ENCODE measurements around the gene ARHGAP42. TPM values are rescaled to one million over a fixed set of nuclear protein-coding genes. Genes with fewer than 3 reads are reported as not detected.

ARHGAP42 gene
- total and polyA plus RNA-seq, 2 donors: 6.0 to 24.4 TPM

DNA sequence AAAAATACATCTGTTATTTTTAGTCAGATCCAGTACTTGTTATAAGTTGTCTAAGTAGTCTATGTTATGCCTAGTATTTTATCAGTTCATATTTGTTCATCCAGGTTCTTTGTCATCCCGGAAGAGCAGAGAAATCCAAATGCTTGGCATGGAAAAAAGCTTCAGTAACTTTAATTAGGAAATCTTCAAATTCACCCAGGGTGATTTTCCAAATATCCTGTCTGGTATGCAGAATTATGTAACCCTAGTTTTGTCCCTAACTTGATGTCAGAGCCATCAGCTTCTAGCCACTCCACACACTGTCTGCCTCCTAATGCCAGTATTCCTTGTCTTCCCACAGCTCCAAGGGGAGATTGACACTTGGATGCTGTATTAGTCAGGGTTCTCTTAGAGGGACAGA, 216.2 kb downstream of the ARHGAP42 start:
- H3K36me3 ChIP-seq (ENCODE audit: control insufficient read depth in 2 of 2, insufficient read depth in 2 of 2, low read length in 1 of 2): no peaks in the 10 kb centered on the region
- no peak for DNase-seq (ENCODE audit: low read depth in 6 of 9, low spot score in 9 of 9)
- no peak overlapping the region for H3K4me3 ChIP-seq (ENCODE audit: low read length in 2 of 2)
- no peak overlapping the region for H3K27ac ChIP-seq (ENCODE audit: low read depth in 1 of 2, low read length in 1 of 2)
- no peaks in the 10 kb centered on the region for H3K9me3 ChIP-seq (ENCODE audit: control insufficient read depth in 2 of 2, insufficient read depth in 1 of 2, low read length in 1 of 2)
- WGBS: 88% methylated on average over 1 of the region's 1 CpG
- peaks cover 0 to 2% of the 10 kb centered on the region in 2 donors for H3K4me1 ChIP-seq (ENCODE audit: control insufficient read depth in 2 of 2, insufficient read depth in 2 of 2, low read length in 2 of 2)
- no peaks in the 10 kb centered on the region for H3K27me3 ChIP-seq (ENCODE audit: control insufficient read depth in 2 of 2, insufficient read depth in 1 of 2, low read length in 1 of 2)

DNA sequence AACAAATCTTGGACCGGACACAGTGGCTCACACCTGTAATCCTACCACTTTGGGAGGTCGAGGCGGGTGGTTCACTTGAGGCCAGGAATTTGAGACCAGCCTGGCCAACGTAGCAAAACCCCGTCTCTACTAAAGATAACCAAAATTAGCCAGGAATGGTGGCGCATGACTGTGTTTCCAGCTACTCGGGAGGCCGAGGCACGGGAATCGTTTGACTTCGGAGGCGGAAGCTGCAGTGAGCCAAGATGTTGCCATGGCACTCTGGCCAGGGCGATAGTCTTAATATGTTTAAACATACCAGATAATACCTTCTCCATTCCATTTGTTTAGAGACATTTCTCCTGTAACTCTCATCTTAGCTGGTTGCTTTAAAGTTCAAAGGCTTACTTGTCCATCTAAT, 218.6 kb downstream of the ARHGAP42 start:
- H3K27ac ChIP-seq (ENCODE audit: low read depth in 1 of 2, low read length in 1 of 2): no peak overlapping the region
- H3K4me3 ChIP-seq (ENCODE audit: low read length in 2 of 2): no peak overlapping the region
- H3K36me3 ChIP-seq (ENCODE audit: control insufficient read depth in 2 of 2, insufficient read depth in 2 of 2, low read length in 1 of 2): no peaks in the 10 kb centered on the region
- H3K4me1 ChIP-seq (ENCODE audit: control insufficient read depth in 2 of 2, insufficient read depth in 2 of 2, low read length in 2 of 2): peaks cover 0 to 2% of the 10 kb centered on the region in 2 donors
- 94% methylated on average over 13 of the region's 13 CpGs for WGBS
- H3K27me3 ChIP-seq (ENCODE audit: control insufficient read depth in 2 of 2, insufficient read depth in 1 of 2, low read length in 1 of 2): no peaks in the 10 kb centered on the region
- DNase-seq (ENCODE audit: low read depth in 6 of 9, low spot score in 9 of 9): no peak
- H3K9me3 ChIP-seq (ENCODE audit: control insufficient read depth in 2 of 2, insufficient read depth in 1 of 2, low read length in 1 of 2): no peaks in the 10 kb centered on the region

DNA sequence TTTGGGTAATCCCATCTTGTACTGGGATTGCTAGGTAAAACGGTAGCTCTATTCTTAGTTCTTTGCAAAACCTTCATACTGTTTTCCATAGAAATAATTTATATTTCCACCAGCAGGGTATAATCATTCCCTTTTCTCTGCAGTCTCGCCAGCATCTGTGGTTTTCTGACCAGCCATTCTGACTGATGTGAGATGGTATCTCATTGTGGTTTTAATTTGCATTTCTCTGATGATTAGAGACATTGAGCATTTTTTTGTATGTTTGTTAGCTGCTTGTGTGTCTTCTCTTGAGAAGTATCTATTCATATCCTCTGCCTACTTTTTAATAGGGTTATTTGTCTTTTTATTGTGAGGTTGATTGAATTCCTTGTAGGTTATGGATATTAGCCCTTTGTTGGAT, 221.7 kb downstream of the ARHGAP42 start:
- no peaks in the 10 kb centered on the region for H3K9me3 ChIP-seq (ENCODE audit: control insufficient read depth in 2 of 2, insufficient read depth in 1 of 2, low read length in 1 of 2)
- 46% methylated on average over 2 of the region's 2 CpGs for WGBS

DNA sequence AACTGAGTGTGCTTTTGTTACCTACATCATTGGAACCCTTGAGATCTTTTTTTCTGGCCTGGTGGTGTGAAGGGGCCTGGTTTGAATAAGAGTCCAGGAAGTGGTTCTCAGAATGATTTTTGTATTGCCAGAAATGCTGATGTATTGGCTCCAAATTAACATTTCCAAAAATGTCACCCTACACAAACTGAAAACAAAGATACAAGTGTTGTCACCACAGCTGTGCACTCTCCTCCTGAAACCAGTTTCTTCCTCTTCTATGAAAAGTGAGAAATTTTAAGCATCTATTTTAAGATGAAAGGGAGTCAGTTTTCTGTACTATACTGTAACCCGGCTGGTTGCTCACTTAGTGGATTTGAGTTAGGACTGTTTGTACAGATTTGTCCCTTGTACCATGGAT, 223.7 kb downstream of the ARHGAP42 start:
- H3K36me3 ChIP-seq (ENCODE audit: control insufficient read depth in 2 of 2, insufficient read depth in 2 of 2, low read length in 1 of 2): no peaks in the 10 kb centered on the region
- H3K9me3 ChIP-seq (ENCODE audit: control insufficient read depth in 2 of 2, insufficient read depth in 1 of 2, low read length in 1 of 2): no peaks in the 10 kb centered on the region
- DNase-seq (ENCODE audit: low read depth in 6 of 9, low spot score in 9 of 9): no peak
- H3K27ac ChIP-seq (ENCODE audit: low read depth in 1 of 2, low read length in 1 of 2): no peak overlapping the region
- no peak overlapping the region for H3K4me3 ChIP-seq (ENCODE audit: low read length in 2 of 2)
- no peaks in the 10 kb centered on the region for H3K4me1 ChIP-seq (ENCODE audit: control insufficient read depth in 2 of 2, insufficient read depth in 2 of 2, low read length in 2 of 2)
- WGBS: 91% methylated on average over 1 of the region's 1 CpG
- no peaks in the 10 kb centered on the region for H3K27me3 ChIP-seq (ENCODE audit: control insufficient read depth in 2 of 2, insufficient read depth in 1 of 2, low read length in 1 of 2)

More for the DNA sequence above, 221.7 kb downstream of the ARHGAP42 start:
- no peaks in the 10 kb centered on the region for H3K4me1 ChIP-seq (ENCODE audit: control insufficient read depth in 2 of 2, insufficient read depth in 2 of 2, low read length in 2 of 2)
- H3K27me3 ChIP-seq (ENCODE audit: control insufficient read depth in 2 of 2, insufficient read depth in 1 of 2, low read length in 1 of 2): no peaks in the 10 kb centered on the region
- H3K4me3 ChIP-seq (ENCODE audit: low read length in 2 of 2): no peak overlapping the region
- no peaks in the 10 kb centered on the region for H3K36me3 ChIP-seq (ENCODE audit: control insufficient read depth in 2 of 2, insufficient read depth in 2 of 2, low read length in 1 of 2)
- H3K27ac ChIP-seq (ENCODE audit: low read depth in 1 of 2, low read length in 1 of 2): no peak overlapping the region
- no peak for DNase-seq (ENCODE audit: low read depth in 6 of 9, low spot score in 9 of 9)

DNA sequence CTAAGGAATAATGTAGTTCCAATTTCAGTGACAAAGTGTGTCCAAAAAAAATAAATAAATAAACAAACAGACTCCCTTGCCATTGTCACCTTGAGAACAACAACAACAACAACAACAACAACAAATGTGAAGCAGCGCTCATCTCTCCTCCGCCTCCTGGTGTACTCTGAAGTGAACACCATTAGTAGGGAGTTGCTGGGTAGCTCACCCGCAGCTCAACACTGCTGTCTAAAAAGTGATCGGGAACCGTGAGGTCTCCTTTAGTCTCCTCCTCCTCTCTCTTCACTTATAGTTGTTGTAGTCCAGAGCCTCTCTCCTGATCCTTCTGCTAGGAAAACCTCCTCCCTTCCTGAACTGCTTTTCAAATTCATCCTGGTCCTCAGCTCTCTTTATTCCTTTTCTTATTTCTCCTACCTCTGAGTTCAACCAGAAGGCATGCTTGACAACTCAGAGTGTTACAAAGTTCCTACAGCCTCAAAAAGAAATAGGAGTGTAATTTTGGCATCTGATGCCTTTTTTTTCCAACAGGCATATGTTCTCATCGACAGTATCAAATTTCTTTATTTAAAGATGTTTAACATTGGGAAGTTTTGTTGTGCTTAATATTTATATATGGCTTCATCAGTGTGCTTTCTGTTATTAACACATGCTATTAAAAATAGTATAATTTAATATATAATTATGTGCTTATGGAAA, 227.5 kb downstream of the ARHGAP42 start:
- no peaks in the 10 kb centered on the region for H3K36me3 ChIP-seq (ENCODE audit: control insufficient read depth in 2 of 2, insufficient read depth in 2 of 2, low read length in 1 of 2)
- no peak for DNase-seq (ENCODE audit: low read depth in 6 of 9, low spot score in 9 of 9)
- no peaks in the 10 kb centered on the region for H3K9me3 ChIP-seq (ENCODE audit: control insufficient read depth in 2 of 2, insufficient read depth in 1 of 2, low read length in 1 of 2)
- H3K4me3 ChIP-seq (ENCODE audit: low read length in 2 of 2): no peak overlapping the region
- no peak overlapping the region for H3K27ac ChIP-seq (ENCODE audit: low read depth in 1 of 2, low read length in 1 of 2)
- WGBS: 97% methylated on average over 6 of the region's 6 CpGs
- no peaks in the 10 kb centered on the region for H3K4me1 ChIP-seq (ENCODE audit: control insufficient read depth in 2 of 2, insufficient read depth in 2 of 2, low read length in 2 of 2)
- no peaks in the 10 kb centered on the region for H3K27me3 ChIP-seq (ENCODE audit: control insufficient read depth in 2 of 2, insufficient read depth in 1 of 2, low read length in 1 of 2)

DNA sequence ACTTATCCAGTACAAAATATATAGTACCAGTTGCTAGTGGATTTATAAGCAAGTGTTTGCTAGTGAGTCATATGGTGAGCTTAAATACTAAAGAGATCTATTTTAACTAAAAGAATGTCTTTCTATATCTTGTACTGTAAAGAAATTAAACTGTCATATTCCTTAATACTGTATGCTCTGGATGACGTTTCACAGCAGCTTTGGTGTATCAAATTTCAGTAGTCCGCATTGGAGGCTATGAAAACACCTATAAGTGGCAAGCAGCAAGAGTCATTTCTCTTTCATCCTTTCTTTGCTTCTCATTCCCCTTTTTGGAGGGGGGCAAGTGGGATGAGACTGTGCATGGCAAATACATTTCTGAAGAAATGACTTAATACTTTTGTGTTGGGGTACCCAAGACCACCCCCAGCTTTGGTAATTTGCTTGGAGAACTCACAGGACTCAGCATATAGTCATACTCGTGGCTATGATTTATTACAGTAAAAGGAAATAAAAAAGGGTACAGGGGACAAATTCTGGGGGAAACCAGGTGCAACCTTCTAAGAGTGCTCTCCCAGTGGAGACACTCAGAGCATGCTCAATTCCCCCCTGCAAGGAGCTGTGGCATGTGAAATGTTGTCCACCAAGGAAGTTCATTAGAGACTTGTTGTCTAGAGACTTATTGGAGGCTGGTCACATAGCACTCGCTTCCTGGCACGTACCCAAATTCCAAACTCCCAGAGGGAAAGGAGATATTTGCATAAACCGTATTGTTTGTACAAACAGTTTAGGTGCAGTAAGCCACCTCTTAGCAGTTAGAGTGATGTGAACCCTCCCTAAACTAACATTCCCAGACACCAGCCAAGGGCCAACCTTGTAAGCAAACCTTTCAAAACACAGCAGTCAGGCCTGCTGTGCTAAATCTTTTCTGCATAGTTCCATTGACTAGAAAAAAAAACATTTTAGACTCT, 231.7 kb downstream of the ARHGAP42 start:
- no peak for DNase-seq (ENCODE audit: low read depth in 6 of 9, low spot score in 9 of 9)
- H3K27ac ChIP-seq (ENCODE audit: low read depth in 1 of 2, low read length in 1 of 2): no peak overlapping the region
- H3K36me3 ChIP-seq (ENCODE audit: control insufficient read depth in 2 of 2, insufficient read depth in 2 of 2, low read length in 1 of 2): no peaks in the 10 kb centered on the region
- no peaks in the 10 kb centered on the region for H3K27me3 ChIP-seq (ENCODE audit: control insufficient read depth in 2 of 2, insufficient read depth in 1 of 2, low read length in 1 of 2)
- no peak overlapping the region for H3K4me3 ChIP-seq (ENCODE audit: low read length in 2 of 2)
- H3K4me1 ChIP-seq (ENCODE audit: control insufficient read depth in 2 of 2, insufficient read depth in 2 of 2, low read length in 2 of 2): no peaks in the 10 kb centered on the region
- WGBS: 88% methylated on average over 6 of the region's 6 CpGs
- H3K9me3 ChIP-seq (ENCODE audit: control insufficient read depth in 2 of 2, insufficient read depth in 1 of 2, low read length in 1 of 2): no peaks in the 10 kb centered on the region

DNA sequence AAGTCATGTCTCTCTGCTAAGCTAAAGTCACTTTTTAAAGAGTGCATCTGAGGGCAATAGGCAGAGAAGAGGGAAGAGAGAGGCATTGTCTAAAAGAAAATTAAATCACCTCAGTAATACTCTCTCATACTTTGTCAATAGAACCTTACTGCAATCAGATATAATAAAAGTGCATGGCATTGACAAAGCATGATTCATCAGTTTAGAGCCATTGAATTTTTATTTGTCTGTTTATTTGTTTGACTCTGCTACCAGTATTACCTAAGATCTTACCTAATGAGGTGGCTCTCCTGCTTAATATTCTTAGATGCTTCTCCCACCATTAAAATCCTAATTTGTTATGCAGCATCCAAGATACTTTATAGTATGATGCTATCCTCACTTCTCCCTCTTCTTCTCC, 233.5 kb downstream of the ARHGAP42 start:
- Histone ChIP-seq H3K27ac (ENCODE audit: low read depth in 1 of 2, low read length in 1 of 2) (no peak overlapping the region), H3K9me3 (ENCODE audit: control insufficient read depth in 2 of 2, insufficient read depth in 1 of 2, low read length in 1 of 2) (no peaks in the 10 kb centered on the region), H3K4me3 (ENCODE audit: low read length in 2 of 2) (no peak overlapping the region), H3K27me3 (ENCODE audit: control insufficient read depth in 2 of 2, insufficient read depth in 1 of 2, low read length in 1 of 2) (no peaks in the 10 kb centered on the region), H3K4me1 (ENCODE audit: control insufficient read depth in 2 of 2, insufficient read depth in 2 of 2, low read length in 2 of 2) (no peaks in the 10 kb centered on the region), H3K36me3 (ENCODE audit: control insufficient read depth in 2 of 2, insufficient read depth in 2 of 2, low read length in 1 of 2) (no peaks in the 10 kb centered on the region)
- DNase-seq (ENCODE audit: low read depth in 6 of 9, low spot score in 9 of 9): no peak

DNA sequence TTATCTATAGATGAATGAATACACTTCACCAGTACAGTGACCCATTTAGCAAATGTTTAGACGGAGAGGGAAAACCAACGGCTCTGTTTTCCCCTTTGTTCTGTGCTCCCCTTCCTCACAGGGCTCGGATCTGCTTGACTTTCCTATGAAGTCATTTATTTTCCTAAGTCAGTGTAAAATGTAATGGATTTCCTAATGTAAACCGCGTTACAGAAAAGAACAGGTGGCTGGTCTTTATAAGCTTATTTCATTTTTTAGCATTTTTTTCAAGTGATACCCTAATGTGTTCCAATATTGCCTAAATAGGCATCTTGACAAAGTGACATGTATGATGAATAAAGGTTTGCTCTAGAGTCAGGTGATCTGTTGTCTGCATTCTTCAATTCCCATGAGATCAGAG, 235.0 kb downstream of the ARHGAP42 start:
- no peak for DNase-seq (ENCODE audit: low read depth in 6 of 9, low spot score in 9 of 9)
- Histone ChIP-seq H3K4me1 (ENCODE audit: control insufficient read depth in 2 of 2, insufficient read depth in 2 of 2, low read length in 2 of 2) (no peaks in the 10 kb centered on the region), H3K36me3 (ENCODE audit: control insufficient read depth in 2 of 2, insufficient read depth in 2 of 2, low read length in 1 of 2) (no peaks in the 10 kb centered on the region), H3K9me3 (ENCODE audit: control insufficient read depth in 2 of 2, insufficient read depth in 1 of 2, low read length in 1 of 2) (no peaks in the 10 kb centered on the region), H3K27me3 (ENCODE audit: control insufficient read depth in 2 of 2, insufficient read depth in 1 of 2, low read length in 1 of 2) (no peaks in the 10 kb centered on the region), H3K4me3 (ENCODE audit: low read length in 2 of 2) (no peak overlapping the region), H3K27ac (ENCODE audit: low read depth in 1 of 2, low read length in 1 of 2) (no peak overlapping the region)
- 86% methylated on average over 5 of the region's 5 CpGs for WGBS

DNA sequence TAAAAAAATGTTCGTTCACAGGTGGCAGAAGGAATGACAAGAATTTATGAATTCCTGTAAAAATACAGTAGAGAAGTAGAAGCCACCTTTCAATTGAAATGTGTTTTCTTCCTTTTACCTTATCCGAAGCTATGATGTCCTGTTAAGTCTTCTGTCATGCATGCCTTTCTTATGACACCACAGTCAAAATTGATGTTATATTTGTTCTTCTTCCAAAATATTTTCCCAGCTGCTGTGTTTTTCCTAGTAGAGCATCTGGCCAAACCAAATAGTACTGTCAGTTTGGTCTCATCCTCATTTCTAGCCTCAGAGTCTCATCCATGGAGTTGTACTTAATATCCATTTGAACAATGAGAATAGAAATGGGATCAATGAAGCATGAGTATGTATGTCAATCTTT, 236.5 kb downstream of the ARHGAP42 start:
- DNase-seq (ENCODE audit: low read depth in 6 of 9, low spot score in 9 of 9): no peak
- 84% methylated on average over 2 of the region's 2 CpGs for WGBS
- Histone ChIP-seq H3K27ac (ENCODE audit: low read depth in 1 of 2, low read length in 1 of 2) (no peak overlapping the region), H3K9me3 (ENCODE audit: control insufficient read depth in 2 of 2, insufficient read depth in 1 of 2, low read length in 1 of 2) (no peaks in the 10 kb centered on the region), H3K27me3 (ENCODE audit: control insufficient read depth in 2 of 2, insufficient read depth in 1 of 2, low read length in 1 of 2) (no peaks in the 10 kb centered on the region), H3K4me1 (ENCODE audit: control insufficient read depth in 2 of 2, insufficient read depth in 2 of 2, low read length in 2 of 2) (no peaks in the 10 kb centered on the region), H3K4me3 (ENCODE audit: low read length in 2 of 2) (no peak overlapping the region), H3K36me3 (ENCODE audit: control insufficient read depth in 2 of 2, insufficient read depth in 2 of 2, low read length in 1 of 2) (no peaks in the 10 kb centered on the region)
